Measurements from ENCODE around the gene NEK4.

The NEK4 gene

GRCh38 chr3:52786330-52787215 lies 15.8 kb upstream of the NEK4 start:
- no peak overlapping the region for H3K27ac ChIP-seq (replicated peaks)

GRCh38 chr3:52784931-52785590 lies 14.3 kb upstream of the NEK4 start:
- Histone ChIP-seq H3K27me3 (ENCODE audit: insufficient read depth, poor library complexity, severe bottlenecking) (no peaks in the 10 kb centered on the region), H3K4me3 (replicated peaks; ENCODE audit: insufficient read depth, low read length) (no peak overlapping the region), H3K27ac (replicated peaks) (no peak overlapping the region)
- TF ChIP-seq, protein P1, sequence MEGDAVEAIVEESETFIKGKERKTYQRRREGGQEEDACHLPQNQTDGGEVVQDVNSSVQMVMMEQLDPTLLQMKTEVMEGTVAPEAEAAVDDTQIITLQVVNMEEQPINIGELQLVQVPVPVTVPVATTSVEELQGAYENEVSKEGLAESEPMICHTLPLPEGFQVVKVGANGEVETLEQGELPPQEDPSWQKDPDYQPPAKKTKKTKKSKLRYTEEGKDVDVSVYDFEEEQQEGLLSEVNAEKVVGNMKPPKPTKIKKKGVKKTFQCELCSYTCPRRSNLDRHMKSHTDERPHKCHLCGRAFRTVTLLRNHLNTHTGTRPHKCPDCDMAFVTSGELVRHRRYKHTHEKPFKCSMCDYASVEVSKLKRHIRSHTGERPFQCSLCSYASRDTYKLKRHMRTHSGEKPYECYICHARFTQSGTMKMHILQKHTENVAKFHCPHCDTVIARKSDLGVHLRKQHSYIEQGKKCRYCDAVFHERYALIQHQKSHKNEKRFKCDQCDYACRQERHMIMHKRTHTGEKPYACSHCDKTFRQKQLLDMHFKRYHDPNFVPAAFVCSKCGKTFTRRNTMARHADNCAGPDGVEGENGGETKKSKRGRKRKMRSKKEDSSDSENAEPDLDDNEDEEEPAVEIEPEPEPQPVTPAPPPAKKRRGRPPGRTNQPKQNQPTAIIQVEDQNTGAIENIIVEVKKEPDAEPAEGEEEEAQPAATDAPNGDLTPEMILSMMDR (IDR thresholded peaks at IDR 0.05; ENCODE audit: insufficient read depth, low read length), result no peak
- TF ChIP-seq GABPA (IDR thresholded peaks at IDR 0.05; ENCODE audit: low read depth) (no peak), SPI1 (IDR thresholded peaks at IDR 0.05; ENCODE audit: borderline replicate concordance, low read depth) (no peak), POLR2AphosphoS5 (IDR thresholded peaks at IDR 0.05; ENCODE audit: low read depth) (no peak)
- TF ChIP-seq, protein P2, sequence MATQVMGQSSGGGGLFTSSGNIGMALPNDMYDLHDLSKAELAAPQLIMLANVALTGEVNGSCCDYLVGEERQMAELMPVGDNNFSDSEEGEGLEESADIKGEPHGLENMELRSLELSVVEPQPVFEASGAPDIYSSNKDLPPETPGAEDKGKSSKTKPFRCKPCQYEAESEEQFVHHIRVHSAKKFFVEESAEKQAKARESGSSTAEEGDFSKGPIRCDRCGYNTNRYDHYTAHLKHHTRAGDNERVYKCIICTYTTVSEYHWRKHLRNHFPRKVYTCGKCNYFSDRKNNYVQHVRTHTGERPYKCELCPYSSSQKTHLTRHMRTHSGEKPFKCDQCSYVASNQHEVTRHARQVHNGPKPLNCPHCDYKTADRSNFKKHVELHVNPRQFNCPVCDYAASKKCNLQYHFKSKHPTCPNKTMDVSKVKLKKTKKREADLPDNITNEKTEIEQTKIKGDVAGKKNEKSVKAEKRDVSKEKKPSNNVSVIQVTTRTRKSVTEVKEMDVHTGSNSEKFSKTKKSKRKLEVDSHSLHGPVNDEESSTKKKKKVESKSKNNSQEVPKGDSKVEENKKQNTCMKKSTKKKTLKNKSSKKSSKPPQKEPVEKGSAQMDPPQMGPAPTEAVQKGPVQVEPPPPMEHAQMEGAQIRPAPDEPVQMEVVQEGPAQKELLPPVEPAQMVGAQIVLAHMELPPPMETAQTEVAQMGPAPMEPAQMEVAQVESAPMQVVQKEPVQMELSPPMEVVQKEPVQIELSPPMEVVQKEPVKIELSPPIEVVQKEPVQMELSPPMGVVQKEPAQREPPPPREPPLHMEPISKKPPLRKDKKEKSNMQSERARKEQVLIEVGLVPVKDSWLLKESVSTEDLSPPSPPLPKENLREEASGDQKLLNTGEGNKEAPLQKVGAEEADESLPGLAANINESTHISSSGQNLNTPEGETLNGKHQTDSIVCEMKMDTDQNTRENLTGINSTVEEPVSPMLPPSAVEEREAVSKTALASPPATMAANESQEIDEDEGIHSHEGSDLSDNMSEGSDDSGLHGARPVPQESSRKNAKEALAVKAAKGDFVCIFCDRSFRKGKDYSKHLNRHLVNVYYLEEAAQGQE (IDR thresholded peaks at IDR 0.05; ENCODE audit: insufficient replicate concordance, low read depth), result no peak
- no peak for DNase-seq (ENCODE audit: low read depth in 1 of 2, low spot score in 1 of 2)

More at GRCh38 chr3:52786330-52787215, 15.8 kb upstream of the NEK4 start:
- no peak for DNase-seq (ENCODE audit: low read depth in 1 of 2, low spot score in 1 of 2)
- H3K27me3 ChIP-seq (ENCODE audit: insufficient read depth, poor library complexity, severe bottlenecking), result no peaks in the 10 kb centered on the region
- no peak overlapping the region for H3K4me3 ChIP-seq (replicated peaks; ENCODE audit: insufficient read depth, low read length)
- TF ChIP-seq, protein P1 (IDR thresholded peaks at IDR 0.05; ENCODE audit: insufficient read depth, low read length), result no peak

GRCh38 chr3:52784021-52784621 lies 13.4 kb upstream of the NEK4 start:
- Histone ChIP-seq H3K4me3 (replicated peaks; ENCODE audit: insufficient read depth, low read length) (no peak overlapping the region), H3K27me3 (ENCODE audit: insufficient read depth, poor library complexity, severe bottlenecking) (no peaks in the 10 kb centered on the region), H3K27ac (replicated peaks) (no peak overlapping the region)
- no peak for DNase-seq (ENCODE audit: low read depth in 1 of 2, low spot score in 1 of 2)
- TF ChIP-seq, protein P2 (IDR thresholded peaks at IDR 0.05; ENCODE audit: insufficient replicate concordance, low read depth), result no peak
- TF ChIP-seq SPI1 (IDR thresholded peaks at IDR 0.05; ENCODE audit: borderline replicate concordance, low read depth) (no peak), GABPA (IDR thresholded peaks at IDR 0.05; ENCODE audit: low read depth) (no peak), POLR2AphosphoS5 (IDR thresholded peaks at IDR 0.05; ENCODE audit: low read depth) (no peak)
- TF ChIP-seq, protein P1 (IDR thresholded peaks at IDR 0.05; ENCODE audit: insufficient read depth, low read length), result no peak

All from HL-60 (cell line).